Measurements from ENCODE around the gene ZNF385C.

Gene ZNF385C

DNA sequence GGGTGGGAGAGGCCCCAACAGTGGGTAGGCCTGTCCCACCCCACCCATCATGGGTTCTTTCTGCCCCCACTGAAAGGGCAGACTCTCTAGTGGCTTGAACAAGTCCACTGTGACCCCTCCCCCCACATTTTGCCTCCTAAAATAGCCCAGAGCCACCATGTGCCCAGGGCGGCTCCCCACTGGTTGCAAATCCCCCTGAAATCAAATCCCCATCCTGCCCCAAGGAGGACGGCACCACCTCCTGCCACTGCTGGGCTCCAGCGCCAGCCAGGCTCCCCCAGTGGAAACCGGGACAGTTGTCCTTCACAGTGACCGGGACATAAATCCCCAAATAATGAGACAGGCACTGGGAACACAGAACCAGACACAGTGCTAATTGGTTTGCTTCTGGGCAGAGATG lies 20.5 kb downstream of the ZNF385C start:
- Histone ChIP-seq H3K27me3 (ENCODE audit: control insufficient read depth, insufficient read depth, low read length) (no peaks in the 10 kb centered on the region), H3K36me3 (ENCODE audit: control insufficient read depth, insufficient read depth, low read length) (no peaks in the 10 kb centered on the region), H3K9me3 (ENCODE audit: control insufficient read depth, insufficient read depth, low read length) (no peaks in the 10 kb centered on the region), H3K27ac (ENCODE audit: low read length) (no peak overlapping the region), H3K4me3 (ENCODE audit: low read length) (no peak overlapping the region), H3K4me1 (ENCODE audit: control insufficient read depth, insufficient read depth, low read length) (0 out of 2 replicates have a peak, but pooled peaks cover 1% of the 10 kb centered on the region)
- no peak for DNase-seq (ENCODE audit: low read depth, low spot score)
- no CpG with 5 or more reads among the region's 5 CpGs for WGBS (ENCODE audit: insufficient coverage, insufficient read length)

DNA sequence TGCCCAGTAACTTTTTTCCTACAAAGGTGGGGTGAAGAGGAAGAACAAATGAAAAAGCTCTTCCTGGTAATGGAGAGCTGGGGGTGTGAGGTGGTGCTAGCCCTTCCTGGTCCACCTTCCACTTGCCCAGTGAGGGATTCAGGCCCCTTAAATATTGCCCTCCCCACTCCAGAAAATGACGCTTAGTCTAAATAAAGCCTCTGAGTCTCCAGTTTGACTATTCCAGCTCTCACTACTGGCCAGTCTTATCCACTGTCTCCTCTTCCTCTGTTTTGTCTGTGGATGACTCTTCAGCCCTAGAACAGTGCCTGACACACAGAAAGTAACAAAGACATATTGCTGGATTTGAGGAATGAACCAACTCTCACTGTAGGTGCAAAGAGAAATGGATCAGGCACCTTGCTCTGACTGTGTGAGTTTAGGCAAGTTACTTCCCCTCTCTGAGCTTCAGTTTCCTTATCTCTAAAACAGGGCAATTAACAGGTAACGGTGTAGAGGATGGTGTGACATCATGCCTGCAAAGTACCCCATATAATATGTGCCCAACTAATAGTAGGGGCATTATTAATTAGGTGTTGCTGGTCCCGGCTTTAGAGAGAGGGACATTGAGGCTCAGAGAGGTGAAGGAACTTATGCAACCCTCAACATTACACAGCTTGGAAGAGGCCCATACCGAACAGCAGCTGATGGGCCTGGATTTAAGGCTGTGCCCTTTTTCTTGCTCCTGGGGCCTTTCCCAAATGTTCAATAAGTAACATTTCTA lies 21.3 kb downstream of the ZNF385C start:
- no peaks in the 10 kb centered on the region for H3K27me3 ChIP-seq (ENCODE audit: control insufficient read depth, insufficient read depth, low read length)
- no peaks in the 10 kb centered on the region for H3K36me3 ChIP-seq (ENCODE audit: control insufficient read depth, insufficient read depth, low read length)
- H3K9me3 ChIP-seq (ENCODE audit: control insufficient read depth, insufficient read depth, low read length) = no peaks in the 10 kb centered on the region
- H3K4me3 ChIP-seq (ENCODE audit: low read length) = no peak overlapping the region
- no CpG with 5 or more reads among the region's 4 CpGs for WGBS (ENCODE audit: insufficient coverage, insufficient read length)
- no peak overlapping the region for H3K27ac ChIP-seq (ENCODE audit: low read length)
- no peak for DNase-seq (ENCODE audit: low read depth, low spot score)
- H3K4me1 ChIP-seq (ENCODE audit: control insufficient read depth, insufficient read depth, low read length) = 0 out of 2 replicates have a peak, but pooled peaks cover 1% of the 10 kb centered on the region

DNA sequence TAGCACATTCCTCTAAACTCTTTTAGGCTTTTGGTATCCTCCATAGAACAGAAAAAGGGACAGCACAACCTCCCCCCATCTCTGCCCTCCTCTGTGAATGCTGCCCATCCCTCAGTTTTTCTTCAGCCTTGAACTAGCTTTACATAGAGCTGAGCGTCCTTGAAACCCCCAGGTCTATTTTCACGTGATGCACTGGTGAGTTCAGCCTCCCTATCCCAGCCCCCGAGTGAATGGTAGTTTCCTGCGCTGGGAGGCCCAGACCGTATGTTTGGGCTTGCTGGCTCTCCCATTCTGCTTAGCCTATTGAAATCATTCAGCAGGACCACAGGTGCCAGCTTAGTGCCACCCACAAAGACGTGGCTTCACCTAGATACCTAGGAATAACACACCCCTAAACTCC lies 22.5 kb downstream of the ZNF385C start:
- WGBS (ENCODE audit: insufficient coverage, insufficient read length) = no CpG with 5 or more reads among the region's 6 CpGs
- Histone ChIP-seq H3K36me3 (ENCODE audit: control insufficient read depth, insufficient read depth, low read length) (no peaks in the 10 kb centered on the region), H3K9me3 (ENCODE audit: control insufficient read depth, insufficient read depth, low read length) (no peaks in the 10 kb centered on the region), H3K4me1 (ENCODE audit: control insufficient read depth, insufficient read depth, low read length) (0 out of 2 replicates have a peak, but pooled peaks cover 1% of the 10 kb centered on the region), H3K27me3 (ENCODE audit: control insufficient read depth, insufficient read depth, low read length) (no peaks in the 10 kb centered on the region), H3K4me3 (ENCODE audit: low read length) (no peak overlapping the region), H3K27ac (ENCODE audit: low read length) (no peak overlapping the region)
- no peak for DNase-seq (ENCODE audit: low read depth, low spot score)

DNA sequence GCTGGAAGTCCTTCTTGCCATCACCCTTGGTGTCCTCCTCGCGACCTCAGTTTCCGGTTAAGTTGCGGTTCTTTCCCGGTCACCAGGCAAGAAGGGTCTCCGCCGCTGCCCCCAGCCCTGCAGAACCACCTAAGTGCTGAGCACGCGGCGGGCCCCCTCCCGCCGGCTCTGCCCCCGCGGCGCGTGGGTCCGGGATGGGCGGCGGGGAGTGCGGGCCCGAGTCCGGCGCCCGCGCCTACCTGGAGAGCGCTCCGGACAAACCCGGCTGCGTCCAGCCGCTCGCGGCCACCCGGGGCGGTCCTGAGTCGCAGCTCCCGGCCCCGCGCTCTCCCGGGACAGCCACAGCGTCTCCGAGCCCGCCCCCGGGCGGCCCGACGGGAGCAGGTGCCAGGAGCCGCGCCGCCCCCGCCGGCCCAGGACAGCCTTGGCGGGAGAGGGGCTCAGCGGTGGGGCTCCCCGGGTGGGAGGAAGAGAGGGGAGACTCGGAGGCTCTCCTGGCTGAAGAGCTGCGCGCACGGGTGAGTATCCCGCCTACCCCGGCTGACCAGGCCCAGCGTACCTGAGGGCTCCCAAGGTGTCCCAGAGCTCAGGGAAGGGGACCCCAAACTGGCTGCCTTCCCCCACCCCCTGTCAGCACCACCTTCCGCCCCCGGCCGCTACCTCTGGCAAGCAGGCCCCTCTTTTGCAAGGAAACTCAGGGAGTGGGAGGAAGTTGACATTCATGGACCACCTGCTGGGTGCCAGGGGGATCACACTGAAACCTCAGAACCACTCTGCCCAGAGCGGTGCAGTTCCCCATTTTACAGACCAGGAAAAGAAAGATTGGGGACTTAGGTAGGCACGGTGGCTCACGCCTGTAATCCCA lies 25.7 kb downstream of the ZNF385C start:
- peak overlapping the region; percentile 48 for H3K4me3 ChIP-seq (ENCODE audit: low read length)
- DNase-seq (ENCODE audit: low read depth, low spot score) = no peak
- H3K27me3 ChIP-seq (ENCODE audit: control insufficient read depth, insufficient read depth, low read length) = no peaks in the 10 kb centered on the region

DNA sequence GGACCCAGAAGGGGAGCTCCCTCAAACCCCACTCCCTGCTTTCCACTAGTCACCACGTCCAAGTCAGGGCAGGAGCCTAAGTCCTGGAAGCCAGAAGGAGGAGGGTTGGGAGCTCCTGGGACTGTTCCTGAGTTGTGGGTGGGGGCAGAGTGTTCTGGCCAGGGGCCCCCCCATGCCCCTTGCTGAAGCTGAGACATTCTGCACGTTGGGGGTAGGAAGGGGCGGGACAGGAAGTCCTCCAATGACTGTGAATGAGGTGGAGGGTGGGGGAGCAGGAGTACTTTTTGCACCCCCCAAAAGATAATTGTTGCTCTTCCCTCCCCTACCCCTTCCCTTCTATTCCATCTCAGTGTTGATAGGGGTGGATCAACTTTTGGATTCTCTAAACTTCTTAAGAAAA lies 26.5 kb downstream of the ZNF385C start:
- no peak for DNase-seq (ENCODE audit: low read depth, low spot score)
- no peaks in the 10 kb centered on the region for H3K27me3 ChIP-seq (ENCODE audit: control insufficient read depth, insufficient read depth, low read length)
- no peak overlapping the region for H3K27ac ChIP-seq (ENCODE audit: low read length)
- H3K9me3 ChIP-seq (ENCODE audit: control insufficient read depth, insufficient read depth, low read length) = no peaks in the 10 kb centered on the region
- H3K4me3 ChIP-seq (ENCODE audit: low read length) = peak overlapping the region; percentile 48; the same call in 1 of the 2 replicates
- peaks cover 3% of the 10 kb centered on the region; the same call in 1 of the 2 replicates for H3K4me1 ChIP-seq (ENCODE audit: control insufficient read depth, insufficient read depth, low read length)
- no CpG with 5 or more reads among the region's 3 CpGs for WGBS (ENCODE audit: insufficient coverage, insufficient read length)
- H3K36me3 ChIP-seq (ENCODE audit: control insufficient read depth, insufficient read depth, low read length) = no peaks in the 10 kb centered on the region

More for the DNA sequence above, 25.7 kb downstream of the ZNF385C start:
- Histone ChIP-seq H3K36me3 (ENCODE audit: control insufficient read depth, insufficient read depth, low read length) (no peaks in the 10 kb centered on the region), H3K27ac (ENCODE audit: low read length) (no peak overlapping the region), H3K9me3 (ENCODE audit: control insufficient read depth, insufficient read depth, low read length) (no peaks in the 10 kb centered on the region), H3K4me1 (ENCODE audit: control insufficient read depth, insufficient read depth, low read length) (peaks cover under 1% of the 10 kb centered on the region; the same call in 1 of the 2 replicates)
- no CpG with 5 or more reads among the region's 67 CpGs for WGBS (ENCODE audit: insufficient coverage, insufficient read length)

DNA sequence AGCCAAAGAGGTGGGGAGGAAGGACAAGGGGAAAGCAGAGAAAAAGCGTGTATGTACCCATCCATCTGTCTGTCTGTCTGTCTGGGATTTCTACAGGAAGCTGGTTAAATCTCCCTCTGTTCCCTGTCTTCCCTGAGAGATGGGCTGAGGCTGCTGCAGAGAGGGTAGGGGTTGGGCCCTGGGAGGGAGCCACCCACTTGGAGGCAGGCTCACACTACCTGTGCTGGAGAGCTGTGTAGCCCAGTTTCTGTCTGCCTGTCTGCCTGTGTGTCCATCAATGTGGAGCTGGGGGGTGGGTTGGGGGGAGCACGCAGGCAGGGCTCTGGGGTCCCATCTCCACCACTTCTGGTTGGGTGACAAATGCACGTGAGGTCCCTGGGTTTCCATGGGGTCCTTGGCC lies 29.3 kb downstream of the ZNF385C start:
- peaks cover 3% of the 10 kb centered on the region; the same call in 1 of the 2 replicates for H3K4me1 ChIP-seq (ENCODE audit: control insufficient read depth, insufficient read depth, low read length)

DNA sequence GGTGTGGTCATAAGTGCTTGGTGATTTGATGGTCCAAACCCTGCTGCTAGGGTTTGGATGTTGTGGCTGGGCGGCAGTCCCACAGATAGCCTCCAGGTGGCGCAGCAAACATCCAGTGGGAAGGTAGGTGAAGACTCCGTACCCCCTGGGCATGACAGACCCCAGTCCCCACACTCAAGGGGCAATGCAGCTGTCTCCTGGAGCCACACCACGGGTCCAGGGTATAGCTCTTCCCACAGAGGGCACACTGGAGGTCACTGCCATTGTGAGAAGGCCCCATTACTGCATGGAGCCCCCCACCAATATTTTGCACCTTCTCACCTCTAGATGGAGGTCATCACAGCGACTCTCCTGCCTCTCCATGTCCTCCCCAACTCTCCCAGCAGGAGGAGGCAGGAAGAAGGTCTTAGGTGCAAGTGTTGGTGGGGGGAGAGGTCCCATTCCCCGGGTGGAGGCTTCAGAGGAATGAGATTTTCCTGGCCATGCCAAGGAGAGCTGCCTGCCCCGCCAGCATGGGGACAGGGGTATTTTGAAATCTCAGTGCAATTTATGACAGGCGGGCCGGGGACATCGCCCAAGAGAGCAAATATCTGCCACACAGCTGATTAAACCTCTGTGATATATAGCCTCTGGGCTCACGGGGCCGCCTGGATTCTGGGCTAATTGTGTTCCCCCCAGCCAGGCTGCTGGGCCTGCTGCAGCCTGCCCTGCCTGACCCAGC lies 30.7 kb downstream of the ZNF385C start:
- H3K9me3 ChIP-seq (ENCODE audit: control insufficient read depth, insufficient read depth, low read length) = no peaks in the 10 kb centered on the region
- no peaks in the 10 kb centered on the region for H3K27me3 ChIP-seq (ENCODE audit: control insufficient read depth, insufficient read depth, low read length)
- peaks cover 5% of the 10 kb centered on the region for H3K4me1 ChIP-seq (ENCODE audit: control insufficient read depth, insufficient read depth, low read length)
- H3K27ac ChIP-seq (ENCODE audit: low read length) = no peak overlapping the region
- WGBS (ENCODE audit: insufficient coverage, insufficient read length) = no CpG with 5 or more reads among the region's 12 CpGs
- H3K36me3 ChIP-seq (ENCODE audit: control insufficient read depth, insufficient read depth, low read length) = no peaks in the 10 kb centered on the region
- no peak overlapping the region for H3K4me3 ChIP-seq (ENCODE audit: low read length)
- no peak for DNase-seq (ENCODE audit: low read depth, low spot score)

More for the DNA sequence above, 29.3 kb downstream of the ZNF385C start:
- H3K4me3 ChIP-seq (ENCODE audit: low read length) = no peak overlapping the region
- H3K27me3 ChIP-seq (ENCODE audit: control insufficient read depth, insufficient read depth, low read length) = no peaks in the 10 kb centered on the region
- WGBS (ENCODE audit: insufficient coverage, insufficient read length) = no CpG with 5 or more reads among the region's 3 CpGs
- H3K27ac ChIP-seq (ENCODE audit: low read length) = no peak overlapping the region
- DNase-seq (ENCODE audit: low read depth, low spot score) = no peak
- no peaks in the 10 kb centered on the region for H3K36me3 ChIP-seq (ENCODE audit: control insufficient read depth, insufficient read depth, low read length)
- no peaks in the 10 kb centered on the region for H3K9me3 ChIP-seq (ENCODE audit: control insufficient read depth, insufficient read depth, low read length)

DNA sequence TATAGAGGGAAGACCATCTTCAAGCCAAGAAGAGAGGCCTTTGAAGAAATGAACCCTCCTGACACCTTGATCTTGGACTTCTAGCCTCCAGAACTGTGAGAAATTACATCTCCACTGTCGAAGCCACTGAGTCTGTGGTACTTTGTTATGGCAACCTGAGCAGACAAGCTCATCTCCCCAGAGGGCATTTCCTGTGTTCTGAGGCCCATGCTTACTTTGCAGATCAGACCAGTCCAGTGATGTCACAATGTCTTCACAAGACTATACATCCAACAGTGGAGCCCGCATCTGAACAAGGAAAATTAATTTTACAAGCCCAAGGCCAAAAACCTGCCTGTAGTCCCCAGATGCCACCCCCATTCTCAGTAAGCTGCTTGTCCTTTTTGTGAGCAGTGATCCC lies 33.1 kb downstream of the ZNF385C start:
- Histone ChIP-seq H3K36me3 (ENCODE audit: control insufficient read depth, insufficient read depth, low read length) (no peaks in the 10 kb centered on the region), H3K9me3 (ENCODE audit: control insufficient read depth, insufficient read depth, low read length) (no peaks in the 10 kb centered on the region), H3K4me1 (ENCODE audit: control insufficient read depth, insufficient read depth, low read length) (peaks cover 6% of the 10 kb centered on the region), H3K27ac (ENCODE audit: low read length) (no peak overlapping the region), H3K27me3 (ENCODE audit: control insufficient read depth, insufficient read depth, low read length) (no peaks in the 10 kb centered on the region), H3K4me3 (ENCODE audit: low read length) (no peak overlapping the region)
- DNase-seq (ENCODE audit: low read depth, low spot score) = no peak
- WGBS (ENCODE audit: insufficient coverage, insufficient read length) = no CpG with 5 or more reads among the region's 2 CpGs

DNA sequence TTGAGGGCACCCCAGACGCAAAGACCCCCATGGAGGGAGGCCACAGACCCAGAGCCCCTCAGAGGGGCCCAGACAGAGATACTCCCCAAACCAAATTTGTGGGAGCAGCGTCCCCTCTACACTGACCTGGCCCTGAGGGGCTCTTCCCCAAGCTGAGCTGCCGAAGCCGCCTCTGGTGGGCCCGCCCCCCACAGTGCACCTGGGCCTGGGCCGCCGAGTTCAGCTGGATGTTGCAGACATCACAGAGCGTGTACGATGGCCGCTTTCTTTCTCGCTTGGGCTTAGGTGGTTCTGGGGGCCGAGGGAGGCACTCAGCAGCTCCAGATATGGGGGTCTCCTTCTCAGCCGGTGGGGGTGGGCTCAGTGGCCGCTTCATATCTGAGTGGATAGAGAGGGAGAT lies 35.6 kb downstream of the ZNF385C start:
- H3K27me3 ChIP-seq (ENCODE audit: control insufficient read depth, insufficient read depth, low read length) = no peaks in the 10 kb centered on the region
- H3K4me1 ChIP-seq (ENCODE audit: control insufficient read depth, insufficient read depth, low read length) = peaks cover 6% of the 10 kb centered on the region
- WGBS (ENCODE audit: insufficient coverage, insufficient read length) = no CpG with 5 or more reads among the region's 14 CpGs
- H3K36me3 ChIP-seq (ENCODE audit: control insufficient read depth, insufficient read depth, low read length) = no peaks in the 10 kb centered on the region
- H3K4me3 ChIP-seq (ENCODE audit: low read length) = no peak overlapping the region
- H3K9me3 ChIP-seq (ENCODE audit: control insufficient read depth, insufficient read depth, low read length) = no peaks in the 10 kb centered on the region
- no peak for DNase-seq (ENCODE audit: low read depth, low spot score)
- H3K27ac ChIP-seq (ENCODE audit: low read length) = no peak overlapping the region
